ENCODE measurements around the gene HADHA. TPM values are rescaled to one million over a fixed set of nuclear protein-coding genes. Genes with fewer than 3 reads are reported as not detected.

Gene HADHA
- total and polyA plus RNA-seq, 2 donors (not counting 1 experiment from before 2014, with no cell fraction given): 155 to 162 TPM

DNA sequence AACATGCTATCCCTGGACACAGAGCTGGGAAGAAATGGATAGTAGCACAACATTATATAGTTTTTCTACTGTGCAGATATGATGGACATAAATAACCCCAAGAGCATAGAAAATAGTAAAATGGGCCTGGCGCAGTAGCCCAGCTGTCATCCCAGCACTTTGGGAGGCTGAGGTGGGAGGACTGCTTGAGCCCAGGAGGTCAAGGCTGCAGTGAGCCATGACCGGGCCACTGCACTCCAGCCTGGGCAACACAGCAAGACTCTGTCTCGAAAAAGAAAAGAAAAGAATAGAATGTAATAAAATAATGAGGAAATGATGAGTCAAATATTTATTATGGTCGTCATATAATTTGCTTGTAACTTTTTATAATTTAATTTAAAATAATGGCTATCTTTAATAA is 79.0 kb downstream of the HADHA start:
- no peak for TF ChIP-seq EZH2 (IDR thresholded peaks at IDR 0.05; ENCODE audit: low read length, missing control alignments)
- TF ChIP-seq, protein P1, sequence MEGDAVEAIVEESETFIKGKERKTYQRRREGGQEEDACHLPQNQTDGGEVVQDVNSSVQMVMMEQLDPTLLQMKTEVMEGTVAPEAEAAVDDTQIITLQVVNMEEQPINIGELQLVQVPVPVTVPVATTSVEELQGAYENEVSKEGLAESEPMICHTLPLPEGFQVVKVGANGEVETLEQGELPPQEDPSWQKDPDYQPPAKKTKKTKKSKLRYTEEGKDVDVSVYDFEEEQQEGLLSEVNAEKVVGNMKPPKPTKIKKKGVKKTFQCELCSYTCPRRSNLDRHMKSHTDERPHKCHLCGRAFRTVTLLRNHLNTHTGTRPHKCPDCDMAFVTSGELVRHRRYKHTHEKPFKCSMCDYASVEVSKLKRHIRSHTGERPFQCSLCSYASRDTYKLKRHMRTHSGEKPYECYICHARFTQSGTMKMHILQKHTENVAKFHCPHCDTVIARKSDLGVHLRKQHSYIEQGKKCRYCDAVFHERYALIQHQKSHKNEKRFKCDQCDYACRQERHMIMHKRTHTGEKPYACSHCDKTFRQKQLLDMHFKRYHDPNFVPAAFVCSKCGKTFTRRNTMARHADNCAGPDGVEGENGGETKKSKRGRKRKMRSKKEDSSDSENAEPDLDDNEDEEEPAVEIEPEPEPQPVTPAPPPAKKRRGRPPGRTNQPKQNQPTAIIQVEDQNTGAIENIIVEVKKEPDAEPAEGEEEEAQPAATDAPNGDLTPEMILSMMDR (conservative IDR thresholded peaks at IDR 0.05 in 1 of 2, IDR thresholded peaks at IDR 0.05 in 1 of 2; ENCODE audit: low read depth in 1 of 2, low read length in 2 of 2): no peak
- DNase-seq (ENCODE audit: low read depth in 2 of 2): no peak
- Histone ChIP-seq H3K4me2 (ENCODE audit: extremely low read depth, insufficient read depth, low read length) (no peak overlapping the region), H3K27me3 (ENCODE audit: control insufficient read depth, insufficient read depth, low read length) (no peaks in the 10 kb centered on the region), H4K20me1 (ENCODE audit: control insufficient read depth, extremely low read depth, insufficient read depth, low read length) (no peaks in the 10 kb centered on the region), H3K4me3 (replicated peaks in 1 of 4; ENCODE audit: control extremely low read depth in 1 of 4, insufficient read depth in 1 of 4, low read depth in 3 of 4, low read length in 4 of 4) (no peak overlapping the region), H3K27ac (ENCODE audit: insufficient read depth, low read length) (no peak overlapping the region), H3K36me3 (ENCODE audit: control insufficient read depth, insufficient read depth, low read length) (no peaks in the 10 kb centered on the region), H3K9me3 (ENCODE audit: control insufficient read depth, insufficient read depth, low read depth, low read length) (no peaks in the 10 kb centered on the region), H3K4me1 (ENCODE audit: control insufficient read depth, extremely low read depth, insufficient read depth, low read length) (no peaks in the 10 kb centered on the region), H2AFZ (ENCODE audit: low read length) (no peak overlapping the region), H3K9ac (ENCODE audit: insufficient read depth, low read length) (no peak overlapping the region), H3K79me2 (ENCODE audit: control insufficient read depth, insufficient read depth, low read length) (no peaks in the 10 kb centered on the region)

- Histone ChIP-seq H4K20me1 (ENCODE audit: control insufficient read depth, extremely low read depth, insufficient read depth, low read length) (no peaks in the 10 kb centered on the region), H3K4me3 (replicated peaks in 1 of 4; ENCODE audit: control extremely low read depth in 1 of 4, insufficient read depth in 1 of 4, low read depth in 3 of 4, low read length in 4 of 4) (no peak overlapping the region), H3K36me3 (ENCODE audit: control insufficient read depth, insufficient read depth, low read length) (no peaks in the 10 kb centered on the region), H3K9me3 (ENCODE audit: control insufficient read depth, insufficient read depth, low read depth, low read length) (no peaks in the 10 kb centered on the region), H3K79me2 (ENCODE audit: control insufficient read depth, insufficient read depth, low read length) (no peaks in the 10 kb centered on the region), H3K4me2 (ENCODE audit: extremely low read depth, insufficient read depth, low read length) (no peak overlapping the region), H3K27me3 (ENCODE audit: control insufficient read depth, insufficient read depth, low read length) (no peaks in the 10 kb centered on the region), H2AFZ (ENCODE audit: low read length) (no peak overlapping the region), H3K4me1 (ENCODE audit: control insufficient read depth, extremely low read depth, insufficient read depth, low read length) (no peaks in the 10 kb centered on the region), H3K27ac (ENCODE audit: insufficient read depth, low read length) (no peak overlapping the region), H3K9ac (ENCODE audit: insufficient read depth, low read length) (no peak overlapping the region)
- TF ChIP-seq, protein P1 (conservative IDR thresholded peaks at IDR 0.05 in 1 of 2, IDR thresholded peaks at IDR 0.05 in 1 of 2; ENCODE audit: low read depth in 1 of 2, low read length in 2 of 2): no peak
- no peak for TF ChIP-seq EZH2 (IDR thresholded peaks at IDR 0.05; ENCODE audit: low read length, missing control alignments)
- DNase-seq (ENCODE audit: low read depth in 2 of 2): no peak
These were observed 79.7 kb downstream of the HADHA start for GRCh38 chr2:26164641-26165211.

DNA sequence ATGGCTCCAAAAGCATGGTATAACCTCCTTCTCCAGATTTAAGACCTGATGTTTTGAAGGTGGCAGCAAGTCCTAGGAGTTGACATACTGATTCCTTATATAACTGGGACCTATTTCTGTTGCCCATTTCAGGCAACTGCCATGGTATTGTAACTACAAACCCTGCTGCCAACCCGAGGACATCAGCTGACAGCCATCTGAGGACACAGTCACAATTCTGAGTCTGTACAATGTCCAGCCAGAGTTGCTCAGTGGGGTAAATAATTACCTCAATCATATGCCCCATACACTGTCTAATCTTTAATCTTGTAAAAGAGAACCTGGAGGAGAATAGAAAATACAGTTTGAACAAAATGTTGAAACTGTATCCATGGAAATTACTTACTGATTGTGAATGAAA is 80.2 kb downstream of the HADHA start:
- H3K27ac ChIP-seq (ENCODE audit: insufficient read depth, low read length): no peak overlapping the region
- no peaks in the 10 kb centered on the region for H3K36me3 ChIP-seq (ENCODE audit: control insufficient read depth, insufficient read depth, low read length)
- no peak for TF ChIP-seq EZH2 (IDR thresholded peaks at IDR 0.05; ENCODE audit: low read length, missing control alignments)
- TF ChIP-seq, protein P1 (conservative IDR thresholded peaks at IDR 0.05 in 1 of 2, IDR thresholded peaks at IDR 0.05 in 1 of 2; ENCODE audit: low read depth in 1 of 2, low read length in 2 of 2): no peak
- H3K4me2 ChIP-seq (ENCODE audit: extremely low read depth, insufficient read depth, low read length): no peak overlapping the region
- no peaks in the 10 kb centered on the region for H3K79me2 ChIP-seq (ENCODE audit: control insufficient read depth, insufficient read depth, low read length)
- H4K20me1 ChIP-seq (ENCODE audit: control insufficient read depth, extremely low read depth, insufficient read depth, low read length): no peaks in the 10 kb centered on the region
- no peak overlapping the region for H3K9ac ChIP-seq (ENCODE audit: insufficient read depth, low read length)
- no peaks in the 10 kb centered on the region for H3K4me1 ChIP-seq (ENCODE audit: control insufficient read depth, extremely low read depth, insufficient read depth, low read length)
- no peak for DNase-seq (ENCODE audit: low read depth in 2 of 2)
- H3K4me3 ChIP-seq (replicated peaks in 1 of 4; ENCODE audit: control extremely low read depth in 1 of 4, insufficient read depth in 1 of 4, low read depth in 3 of 4, low read length in 4 of 4): no peak overlapping the region
- H3K27me3 ChIP-seq (ENCODE audit: control insufficient read depth, insufficient read depth, low read length): no peaks in the 10 kb centered on the region
- H2AFZ ChIP-seq (ENCODE audit: low read length): no peak overlapping the region
- no peaks in the 10 kb centered on the region for H3K9me3 ChIP-seq (ENCODE audit: control insufficient read depth, insufficient read depth, low read depth, low read length)
